HT-29 (cell line): ENCODE data around the gene IQGAP2. TPM values are rescaled to one million over a fixed set of nuclear protein-coding genes. Genes with fewer than 3 reads are reported as not detected.

Source experiments
- DNase-seq: peaks from one replicate; pipeline ENCODE4 v3.0.0-alpha.2; 2015; ENCODE audit warnings: low spot score
- total RNA-seq: library from RNA; depleted of rRNA; stranded (reverse); fragments of >200 nt; shearing (Covaris generic); gene quantifications from 2 replicates; pipeline ENCODE4 v1.2.3, GENCODE V29; 2014

IQGAP2 gene
- total RNA-seq, 1 experiment from 2014 or later = 18.6 TPM

- DNase-seq = peak; percentile 64
Measured at GRCh38 chr5:76688836-76689235, 285.8 kb downstream of the IQGAP2 start.

- peak; percentile 51 for DNase-seq
Measured at GRCh38 chr5:76689321-76690036, 286.4 kb downstream of the IQGAP2 start.

DNA sequence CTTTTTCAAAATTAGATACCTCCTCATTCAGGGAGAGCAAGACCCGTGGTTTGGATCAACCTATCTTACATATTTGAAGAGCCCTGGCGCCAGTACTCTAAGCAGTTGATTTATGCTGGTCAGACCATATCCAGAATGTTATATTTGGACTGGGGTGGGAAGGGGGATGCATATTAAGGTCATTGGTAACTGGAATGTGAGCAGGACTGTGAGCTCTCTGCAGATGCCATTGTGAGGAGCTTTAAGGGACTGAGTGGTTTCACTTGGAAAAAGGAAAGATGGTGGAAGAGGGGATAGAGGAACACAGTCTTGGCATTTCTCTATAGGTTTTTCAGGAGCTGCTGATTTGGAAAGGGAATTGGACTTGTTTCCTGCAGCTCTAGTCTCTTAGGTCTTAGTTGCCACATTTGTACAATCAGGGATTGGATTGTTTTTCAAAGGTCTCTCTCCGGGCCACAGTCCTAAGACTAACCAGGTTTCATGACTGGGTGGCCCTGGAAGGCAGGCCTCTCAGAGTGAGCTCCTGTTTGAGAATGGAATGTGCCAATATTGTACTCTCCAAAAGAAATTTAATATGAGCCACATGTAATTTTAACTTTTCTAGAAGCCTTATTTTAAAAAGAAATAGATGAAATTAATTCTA lies 287.1 kb downstream of the IQGAP2 start:
- DNase-seq = no peak

GRCh38 chr5:76690704-76691466 lies 287.8 kb downstream of the IQGAP2 start:
- DNase-seq = peak; percentile 61

- DNase-seq = peak; percentile 53
Measured at GRCh38 chr5:76691467-76692273, 288.6 kb downstream of the IQGAP2 start.

GRCh38 chr5:76692274-76692540 lies 289.1 kb downstream of the IQGAP2 start:
- DNase-seq = no peak

DNA sequence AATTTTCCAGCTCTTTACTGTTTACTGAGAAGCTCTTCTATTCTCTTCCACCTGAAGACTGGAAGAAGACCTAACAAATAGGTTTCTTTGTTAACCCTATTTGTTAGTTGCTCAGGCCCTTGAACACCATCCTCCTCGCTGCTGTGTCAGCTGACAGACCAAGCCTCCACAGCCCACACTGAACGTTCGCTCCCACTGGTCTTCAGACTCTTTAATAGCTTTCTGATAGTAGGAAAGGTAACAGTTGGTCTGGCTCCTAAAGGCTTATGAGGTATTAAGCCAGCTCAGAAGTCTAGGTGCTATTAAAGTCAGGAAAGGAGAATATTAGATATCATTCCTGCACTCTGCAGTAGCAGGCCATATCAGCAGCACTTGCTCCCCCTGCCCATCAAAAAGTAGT lies 289.6 kb downstream of the IQGAP2 start:
- DNase-seq = no peak

DNA sequence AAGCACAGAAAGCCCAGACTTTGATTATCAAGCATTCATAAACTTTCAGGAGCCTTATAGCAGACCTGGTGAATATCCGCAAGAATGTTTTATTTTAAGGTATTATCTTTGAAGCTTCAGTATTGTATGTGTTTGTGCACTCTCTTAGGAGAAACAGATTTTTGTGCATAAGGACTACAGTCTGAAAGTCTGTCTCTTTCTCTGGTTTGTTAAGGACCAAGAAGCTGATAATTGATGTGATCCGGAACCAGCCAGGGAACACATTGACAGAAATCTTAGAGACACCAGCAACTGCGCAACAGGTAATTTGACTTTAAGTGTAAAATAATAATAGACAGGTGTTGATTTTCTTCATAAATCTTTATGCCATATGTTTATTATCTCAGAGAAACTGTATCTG lies 290.1 kb downstream of the IQGAP2 start:
- no peak for DNase-seq

GRCh38 chr5:76694317-76694716 lies 291.2 kb downstream of the IQGAP2 start:
- no peak for DNase-seq

- no peak for DNase-seq
Measured at GRCh38 chr5:76695346-76695745, 292.3 kb downstream of the IQGAP2 start.

- no peak for DNase-seq
Measured at GRCh38 chr5:76696251-76696650, 293.2 kb downstream of the IQGAP2 start.

- no peak for DNase-seq
Measured at GRCh38 chr5:76697670-76698069, 294.6 kb downstream of the IQGAP2 start.

DNA sequence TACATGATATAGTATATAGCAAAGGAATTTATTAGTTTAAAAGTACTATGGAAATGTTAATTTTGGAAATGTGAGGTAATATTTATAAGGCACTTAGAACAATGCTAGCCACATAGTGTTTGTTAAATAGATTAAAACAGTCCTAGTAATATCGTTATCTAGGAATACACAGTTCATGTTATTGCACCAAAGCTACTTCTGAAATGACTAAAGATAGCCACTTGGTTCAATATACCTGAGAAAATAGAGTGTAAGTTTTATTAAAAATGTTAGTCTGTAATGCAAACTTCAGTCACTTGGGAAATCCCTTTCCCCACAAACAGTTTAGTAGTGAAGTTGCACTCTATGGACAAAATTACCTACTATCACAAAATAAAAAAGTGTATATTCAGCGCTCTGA lies 297.5 kb downstream of the IQGAP2 start:
- no peak for DNase-seq

GRCh38 chr5:76701298-76701697 lies 298.2 kb downstream of the IQGAP2 start:
- no peak for DNase-seq

DNA sequence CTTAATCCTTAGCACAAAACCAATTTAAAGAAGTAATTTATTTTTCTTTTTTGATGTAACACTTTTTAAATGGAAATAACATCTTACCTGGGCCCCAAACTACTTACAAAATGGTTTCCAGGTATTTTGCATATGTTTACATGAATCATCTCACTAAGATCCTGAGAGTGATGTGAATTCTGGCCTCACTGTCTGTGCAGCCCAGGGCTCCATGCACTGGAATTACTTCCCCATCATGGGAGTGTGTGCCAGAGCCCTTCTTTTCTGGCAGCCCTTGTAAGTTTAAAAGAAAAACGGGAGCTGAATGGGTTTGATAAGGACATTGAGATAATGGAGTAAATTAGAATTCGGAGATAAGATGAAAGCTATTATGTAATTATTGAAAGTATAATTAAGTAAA lies 300.6 kb downstream of the IQGAP2 start:
- DNase-seq = no peak

GRCh38 chr5:76704131-76704663 lies 301.1 kb downstream of the IQGAP2 start:
- no peak for DNase-seq

DNA sequence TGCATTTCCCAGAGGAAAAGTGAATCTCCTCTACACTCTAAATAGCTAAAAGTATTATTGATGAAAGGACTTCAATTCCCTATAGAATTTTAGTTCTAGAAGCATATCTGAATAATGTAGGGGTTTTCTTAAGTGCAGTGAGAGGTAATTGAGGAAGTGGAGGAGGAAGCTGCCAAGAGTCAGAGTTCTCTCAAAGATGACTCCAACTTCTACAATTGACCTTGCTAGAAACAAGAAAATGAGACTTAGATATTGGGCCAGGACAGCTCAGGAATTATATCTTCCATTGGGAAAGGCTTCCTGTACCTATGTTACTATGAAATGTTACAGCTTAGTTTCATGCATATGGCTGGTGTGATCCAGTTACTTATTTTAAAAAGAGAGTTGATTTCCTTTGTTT lies 302.5 kb downstream of the IQGAP2 start:
- no peak for DNase-seq

DNA sequence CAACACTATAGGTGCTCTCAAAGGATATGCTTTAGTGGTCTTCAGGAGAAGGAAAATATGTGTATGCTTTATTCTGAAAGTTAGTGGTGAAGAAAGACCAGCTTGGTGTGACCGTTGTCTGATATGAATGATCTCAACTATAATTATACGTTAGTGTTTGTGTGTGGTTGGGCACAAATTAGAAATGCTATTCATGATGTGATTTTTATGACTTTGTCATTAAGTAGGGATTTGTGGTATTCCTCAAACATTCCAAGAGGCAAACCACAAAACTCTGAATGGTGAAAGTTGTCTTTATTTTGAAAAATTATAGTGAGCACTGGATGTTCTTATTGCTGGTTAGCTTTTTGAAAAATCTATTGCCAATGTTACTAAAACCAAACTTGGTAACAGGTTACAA lies 306.7 kb downstream of the IQGAP2 start:
- DNase-seq = no peak

- DNase-seq = no peak
Measured at GRCh38 chr5:76710991-76711390, 307.9 kb downstream of the IQGAP2 start.

GRCh38 chr5:76714751-76715485 lies 311.8 kb downstream of the IQGAP2 start:
- peak; percentile 23 for DNase-seq

DNA sequence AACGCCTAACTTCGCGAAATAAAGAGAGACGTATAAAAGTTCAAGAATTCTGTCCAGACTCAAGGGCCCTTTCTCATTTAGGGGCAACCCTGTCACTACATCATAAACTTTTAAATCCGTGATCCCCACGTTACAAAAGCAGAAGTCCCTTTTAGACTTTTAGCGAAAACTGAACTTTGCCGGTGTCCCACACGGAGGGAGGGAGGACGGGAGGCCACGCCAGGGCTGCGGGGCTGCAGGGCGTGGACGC lies 312.3 kb downstream of the IQGAP2 start:
- DNase-seq = peak; percentile 28
